Activated gamma-delta T cell treated with Interleukin-2 at 50 U/mL for 16 hours (primary cell): ENCODE results near the gene PAPPA2.

Experiments
- DNase-seq: peaks from one replicate; pipeline ENCODE4 v3.0.0-alpha.2; 2020

PAPPA2 gene

GRCh38 chr1:176775996-176776395 is 313.0 kb downstream of the PAPPA2 start:
- DNase-seq, result no peak

GRCh38 chr1:176778056-176778455 is 315.1 kb downstream of the PAPPA2 start:
- no peak for DNase-seq

- no peak for DNase-seq
Observed at GRCh38 chr1:176779992-176780328, 317.0 kb downstream of the PAPPA2 start.

GRCh38 chr1:176783309-176783708 is 320.3 kb downstream of the PAPPA2 start:
- DNase-seq, result no peak

DNA sequence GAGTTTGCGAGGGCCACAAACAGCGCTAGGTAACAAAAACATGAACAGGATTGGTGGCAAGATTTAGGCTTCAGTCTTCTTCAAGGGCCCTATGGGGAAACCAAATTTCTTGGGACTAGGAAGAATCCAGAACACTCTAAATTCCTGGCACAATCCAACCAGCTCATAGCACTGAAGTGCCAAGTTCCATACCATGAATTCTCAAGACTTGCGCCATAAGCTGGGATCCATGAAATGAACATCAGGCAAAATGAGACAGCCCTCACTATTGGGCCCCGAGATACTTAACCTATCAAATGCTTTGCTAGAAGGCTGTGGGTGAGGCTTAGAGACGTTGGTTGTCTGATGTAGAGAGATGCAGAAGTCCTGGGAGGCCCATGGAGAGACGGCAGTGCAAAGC is 322.1 kb downstream of the PAPPA2 start:
- no peak for DNase-seq

DNA sequence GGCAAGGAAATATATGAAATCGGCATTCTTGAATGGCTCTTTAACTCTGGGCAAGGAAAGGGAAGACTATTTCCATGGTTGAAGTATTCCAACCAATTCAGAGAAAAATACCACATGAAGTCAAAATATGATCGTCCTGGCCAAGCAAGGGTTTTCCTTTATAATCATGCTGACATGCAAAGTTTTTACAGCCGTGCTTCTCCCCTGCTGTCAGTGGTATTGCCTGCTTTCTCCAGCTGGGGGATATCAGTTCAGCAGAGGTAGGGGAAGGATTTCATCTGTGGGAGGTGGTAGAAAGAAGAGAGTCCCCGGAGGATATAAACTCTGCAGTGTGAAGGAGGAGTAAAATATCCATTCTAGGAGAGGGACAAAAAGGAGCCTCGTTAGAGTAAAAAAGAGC is 322.8 kb downstream of the PAPPA2 start:
- DNase-seq, result no peak

- no peak for DNase-seq
Observed at GRCh38 chr1:176786274-176786673, 323.3 kb downstream of the PAPPA2 start.

DNA sequence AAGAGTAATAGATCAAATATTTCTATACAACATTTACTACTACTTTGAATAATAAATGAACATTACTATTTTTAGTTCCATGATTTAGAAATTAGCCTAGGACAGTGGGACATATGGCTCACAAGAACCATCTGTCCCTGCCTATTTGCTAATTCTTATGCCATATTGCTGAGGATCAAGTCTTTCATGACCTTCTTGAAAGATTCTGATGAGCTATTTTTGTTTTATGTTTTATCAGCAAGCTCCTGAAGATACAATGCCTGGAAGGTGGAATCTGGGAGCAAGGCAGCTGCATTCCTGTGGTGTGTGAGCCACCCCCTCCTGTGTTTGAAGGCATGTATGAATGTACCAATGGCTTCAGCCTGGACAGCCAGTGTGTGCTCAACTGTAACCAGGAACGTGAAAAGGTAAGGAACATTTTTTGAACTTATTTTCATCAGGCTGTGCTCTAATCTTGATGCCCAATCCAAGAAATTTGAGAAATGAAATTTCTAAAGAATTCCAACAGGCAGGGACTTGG is 326.7 kb downstream of the PAPPA2 start:
- DNase-seq, result no peak

DNA sequence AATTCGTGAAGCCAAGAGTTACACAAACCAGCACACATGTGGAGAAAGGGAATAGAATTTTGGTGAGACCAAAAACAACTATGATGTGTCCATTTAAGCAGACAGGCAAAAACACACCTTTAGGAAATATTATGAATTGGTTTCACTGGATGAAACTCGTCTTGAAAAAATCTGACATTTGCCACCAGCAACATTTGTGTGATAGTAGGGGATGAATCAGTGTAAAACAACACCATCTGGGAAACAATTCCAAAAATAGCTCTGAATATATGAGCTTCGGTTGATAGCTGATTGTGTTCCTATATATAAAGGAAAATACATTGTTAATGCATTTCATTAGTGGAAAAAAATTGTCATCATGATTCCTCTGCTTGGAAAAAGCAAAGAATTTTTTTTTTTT is 327.8 kb downstream of the PAPPA2 start:
- no peak for DNase-seq

DNA sequence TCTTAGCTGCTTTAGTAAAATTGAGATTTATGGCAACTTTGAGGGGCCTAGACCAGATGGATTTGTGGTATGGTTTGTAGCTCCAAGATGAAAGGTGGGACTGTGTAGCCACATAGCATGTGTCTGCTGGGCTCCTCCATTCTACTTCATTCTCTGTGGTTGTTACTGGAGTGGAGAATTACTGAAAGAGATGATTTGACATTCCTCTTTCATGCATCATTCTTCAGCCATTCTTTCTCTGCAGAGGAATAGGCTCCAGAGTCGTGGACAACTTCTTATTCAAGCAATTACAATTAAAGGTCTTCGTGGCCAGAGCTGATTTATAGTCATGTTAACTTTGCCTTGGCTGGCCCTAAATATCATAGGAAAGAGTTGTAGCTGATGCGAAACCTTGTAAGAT is 328.9 kb downstream of the PAPPA2 start:
- no peak for DNase-seq

GRCh38 chr1:176794897-176795508 is 332.0 kb downstream of the PAPPA2 start:
- no peak for DNase-seq

- DNase-seq, result no peak
Observed at GRCh38 chr1:176795929-176796328, 333.0 kb downstream of the PAPPA2 start.

- DNase-seq, result no peak
Observed at GRCh38 chr1:176796583-176796982, 333.6 kb downstream of the PAPPA2 start.

DNA sequence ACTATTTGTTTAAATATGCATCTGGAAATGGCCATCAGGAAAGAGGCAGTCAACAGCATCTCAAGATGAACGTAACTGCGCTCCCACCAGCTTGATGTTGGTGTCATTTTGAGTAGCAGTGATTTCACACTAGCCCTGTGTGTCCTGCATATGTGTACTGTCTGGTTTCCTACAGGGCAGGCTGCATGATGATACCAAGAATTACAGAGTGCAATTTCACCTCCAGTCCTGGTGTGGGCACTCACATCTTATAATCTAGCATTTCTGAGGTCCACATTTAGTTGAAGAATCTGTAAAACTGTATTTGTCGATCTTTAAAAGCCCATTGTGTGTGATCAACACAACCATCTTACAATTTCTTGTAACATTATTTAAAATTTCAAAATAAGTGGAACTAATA is 336.4 kb downstream of the PAPPA2 start:
- no peak for DNase-seq

DNA sequence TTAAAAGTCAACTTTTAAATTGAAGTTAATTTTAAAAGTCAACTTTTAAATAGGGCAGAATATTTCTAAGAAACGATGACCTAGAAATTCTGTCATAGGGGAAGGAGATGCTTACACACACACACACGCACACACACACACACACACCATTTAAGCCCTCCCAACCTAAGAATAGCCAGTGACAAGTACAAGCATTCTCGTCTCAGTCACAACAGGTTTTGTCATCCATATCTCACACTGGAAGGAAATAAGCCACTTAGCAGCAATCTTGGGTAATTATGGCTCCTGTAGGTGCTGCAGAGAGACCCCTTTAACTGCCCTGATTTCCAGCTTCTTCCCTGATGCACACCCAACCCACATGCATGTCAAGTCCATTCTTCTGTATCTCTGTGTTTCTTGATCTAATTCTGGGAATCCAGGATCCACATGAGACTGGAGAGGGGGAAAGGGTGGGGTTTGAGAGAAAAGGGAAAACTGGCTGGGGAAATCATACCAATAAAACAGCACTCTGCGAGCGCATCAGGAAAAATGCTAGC is 338.1 kb downstream of the PAPPA2 start:
- DNase-seq, result no peak

- no peak for DNase-seq
Observed at GRCh38 chr1:176801514-176802020, 338.6 kb downstream of the PAPPA2 start.

GRCh38 chr1:176802316-176802715 is 339.3 kb downstream of the PAPPA2 start:
- DNase-seq, result no peak

DNA sequence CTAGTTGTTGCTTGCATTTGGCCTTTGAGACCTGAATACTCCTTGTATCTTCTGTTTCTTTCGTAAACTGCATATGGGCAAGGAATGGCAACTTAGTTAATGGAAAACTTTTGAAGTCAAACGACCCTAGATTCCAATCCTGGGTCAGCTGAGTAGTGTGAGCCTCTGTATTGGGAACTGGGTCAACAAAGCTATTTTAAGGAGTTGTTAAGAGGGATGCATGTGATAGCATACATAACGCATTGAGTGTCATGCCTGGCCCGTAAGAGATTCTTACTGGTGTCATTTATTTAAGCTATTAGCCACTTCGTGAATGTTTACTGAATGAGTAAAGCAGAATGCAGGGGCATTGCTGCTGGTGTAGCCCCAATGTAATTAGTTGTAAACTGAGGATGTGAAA is 340.1 kb downstream of the PAPPA2 start:
- no peak for DNase-seq

GRCh38 chr1:176803596-176803995 is 340.6 kb downstream of the PAPPA2 start:
- DNase-seq, result no peak

DNA sequence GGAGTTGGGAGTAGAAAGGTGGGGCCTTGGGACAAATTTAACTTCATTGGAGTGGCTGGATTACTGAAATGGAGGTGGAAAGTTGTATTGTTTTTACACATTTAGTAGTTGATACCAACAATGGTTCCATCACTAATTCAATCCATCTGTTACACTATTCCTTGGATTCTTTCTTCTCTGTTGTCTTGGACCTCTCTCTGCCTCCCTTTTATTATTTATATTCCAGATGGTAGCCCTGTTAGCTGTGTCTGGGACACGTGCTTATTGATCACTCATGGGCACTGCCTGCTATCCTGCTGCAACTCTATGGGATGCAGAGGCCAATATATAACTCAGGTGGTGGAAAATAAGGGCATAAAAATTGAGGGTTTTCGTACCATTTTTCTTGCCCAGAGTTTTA is 346.3 kb downstream of the PAPPA2 start:
- DNase-seq, result no peak

DNA sequence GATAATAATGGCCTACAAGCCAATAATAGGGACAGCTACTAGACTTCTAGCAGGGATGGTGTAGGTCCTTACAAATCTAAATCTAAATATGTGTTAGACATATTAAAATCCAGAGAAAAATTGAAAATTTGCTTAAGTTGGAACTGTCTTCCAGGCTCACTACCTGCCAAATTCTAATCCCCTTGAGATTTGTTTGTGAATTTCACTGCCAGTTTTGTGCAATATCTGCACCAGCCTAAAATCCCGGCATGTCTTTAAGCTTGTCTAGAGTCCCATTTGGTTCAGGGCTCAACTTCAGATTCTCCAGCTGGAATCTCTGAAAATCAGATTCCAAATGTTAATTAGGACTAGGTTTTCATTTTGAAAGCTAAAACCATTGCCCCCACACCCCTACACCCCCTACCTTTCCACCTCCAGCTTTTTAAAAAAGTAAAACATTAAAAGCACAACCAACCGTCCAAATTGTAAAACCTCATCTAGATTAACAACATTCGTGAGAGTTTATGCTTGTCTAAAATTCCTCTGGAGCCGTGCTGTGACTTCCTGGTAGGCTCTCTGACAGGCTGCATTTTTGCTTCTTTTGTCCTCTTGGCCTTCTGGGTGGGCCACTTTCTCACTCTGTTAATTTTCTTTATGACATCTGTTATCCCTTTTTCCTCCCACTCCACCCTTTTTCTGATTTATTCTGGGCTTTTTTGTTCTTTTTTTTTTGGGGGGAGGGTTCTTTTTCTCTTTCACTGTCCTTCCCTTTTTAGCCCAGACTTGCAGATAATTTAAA is 348.7 kb downstream of the PAPPA2 start:
- DNase-seq, result no peak

GRCh38 chr1:176815621-176816020 is 352.6 kb downstream of the PAPPA2 start:
- no peak for DNase-seq

- DNase-seq, result no peak
Observed at GRCh38 chr1:176816232-176816631, 353.3 kb downstream of the PAPPA2 start.

DNA sequence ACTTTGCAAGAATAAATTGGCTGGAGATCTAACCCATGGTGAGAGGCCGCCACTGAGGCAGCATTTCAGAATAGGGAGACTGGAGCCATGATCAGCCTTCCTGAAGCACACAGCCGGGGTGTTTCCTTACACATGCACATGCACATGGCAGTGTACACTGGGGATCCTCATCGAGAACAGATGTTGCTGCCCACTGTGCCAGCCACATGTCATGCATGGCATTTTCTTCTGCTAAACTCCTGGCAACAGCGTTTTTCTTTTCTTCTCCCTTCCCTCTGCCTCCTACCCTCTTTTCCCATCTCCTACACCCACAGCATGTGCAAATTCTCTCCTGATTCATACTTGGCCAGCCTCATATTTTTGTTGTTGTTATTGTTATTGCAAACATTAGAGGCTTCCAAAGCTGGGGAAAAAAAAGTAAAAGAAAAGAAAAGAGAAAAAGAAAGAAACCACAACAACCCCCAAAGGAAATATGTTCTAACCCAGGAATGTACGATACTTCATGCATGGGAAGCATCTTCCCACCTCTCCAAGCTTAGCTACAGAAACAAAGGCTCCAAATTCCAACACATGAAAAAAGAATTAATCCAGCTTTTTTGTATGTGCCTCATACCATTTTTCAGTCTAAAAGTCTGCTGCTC is 357.5 kb downstream of the PAPPA2 start:
- DNase-seq, result no peak
